PC-9 (cell line): Measurements from ENCODE around the gene H3-3A.

Experiments
- EZH2 ChIP-seq: fragments of 200-600 bp; sonication (generic); IDR thresholded peaks from 2 replicates; pipeline ENCODE4 v1.8.0; 2017; ENCODE audit warnings: antibody characterized with exemption, low read depth
- TF ChIP-seq, protein P1 (sequence below): fragments of 200-600 bp; sonication (generic); conservative IDR thresholded peaks from 2 replicates; pipeline ENCODE4 v1.6.1; 2017; ENCODE audit warnings: mixed run types, antibody characterized with exemption, mild to moderate bottlenecking, moderate library complexity

DNA sequence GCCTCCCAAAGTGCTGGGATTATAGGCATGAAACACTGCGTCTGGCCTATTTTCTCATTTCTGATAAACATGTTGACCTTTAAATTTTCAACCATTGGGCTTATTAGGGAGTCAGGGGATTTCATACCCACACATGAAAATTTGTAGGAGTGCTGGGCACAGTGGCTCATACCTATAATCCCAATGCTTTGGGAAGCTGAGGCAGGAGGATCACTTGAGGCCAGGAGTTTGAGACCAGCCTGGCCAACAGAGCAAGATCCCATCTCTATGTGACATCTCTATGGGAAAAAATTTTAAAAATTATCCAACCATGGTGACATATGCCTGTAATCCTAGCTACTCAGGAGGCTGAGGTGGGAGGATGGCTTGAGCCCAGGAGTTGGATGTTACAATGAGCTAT is 10.5 kb upstream of the H3-3A start:
- TF ChIP-seq, protein P1, sequence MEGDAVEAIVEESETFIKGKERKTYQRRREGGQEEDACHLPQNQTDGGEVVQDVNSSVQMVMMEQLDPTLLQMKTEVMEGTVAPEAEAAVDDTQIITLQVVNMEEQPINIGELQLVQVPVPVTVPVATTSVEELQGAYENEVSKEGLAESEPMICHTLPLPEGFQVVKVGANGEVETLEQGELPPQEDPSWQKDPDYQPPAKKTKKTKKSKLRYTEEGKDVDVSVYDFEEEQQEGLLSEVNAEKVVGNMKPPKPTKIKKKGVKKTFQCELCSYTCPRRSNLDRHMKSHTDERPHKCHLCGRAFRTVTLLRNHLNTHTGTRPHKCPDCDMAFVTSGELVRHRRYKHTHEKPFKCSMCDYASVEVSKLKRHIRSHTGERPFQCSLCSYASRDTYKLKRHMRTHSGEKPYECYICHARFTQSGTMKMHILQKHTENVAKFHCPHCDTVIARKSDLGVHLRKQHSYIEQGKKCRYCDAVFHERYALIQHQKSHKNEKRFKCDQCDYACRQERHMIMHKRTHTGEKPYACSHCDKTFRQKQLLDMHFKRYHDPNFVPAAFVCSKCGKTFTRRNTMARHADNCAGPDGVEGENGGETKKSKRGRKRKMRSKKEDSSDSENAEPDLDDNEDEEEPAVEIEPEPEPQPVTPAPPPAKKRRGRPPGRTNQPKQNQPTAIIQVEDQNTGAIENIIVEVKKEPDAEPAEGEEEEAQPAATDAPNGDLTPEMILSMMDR: no peak
- no peak for TF ChIP-seq EZH2
